ENCODE results near the gene RAB4B. TPM values are rescaled to one million over a fixed set of nuclear protein-coding genes. Genes with fewer than 3 reads are reported as not detected.
A peak's percentile ranks its signal among the peaks of the same experiment; 100 is the strongest.

RAB4B gene
- total and polyA plus RNA-seq, 2 experiments from 2014 or later, result 27.4 to 29.0 TPM

DNA sequence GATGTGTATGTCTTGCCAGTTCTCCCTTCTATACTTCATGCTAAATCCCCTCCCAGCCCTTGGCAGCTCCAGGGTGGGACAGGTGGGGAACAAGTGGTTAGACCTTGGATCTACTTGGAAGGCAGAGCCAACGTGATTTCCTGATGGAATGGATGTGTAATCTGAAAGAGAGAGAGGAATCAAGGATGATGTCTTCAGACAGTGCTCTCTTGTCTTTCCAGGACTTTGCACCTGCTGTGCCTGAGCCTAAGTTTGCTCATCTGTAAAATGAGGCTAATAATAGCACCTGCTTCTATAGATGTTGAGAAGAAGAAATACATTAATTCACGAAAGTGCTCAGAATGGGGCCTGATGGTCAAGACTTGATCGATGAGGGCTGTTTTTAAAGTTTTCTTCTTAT lies 13.9 kb downstream of the RAB4B start (continued):
- TF ChIP-seq, protein P1, sequence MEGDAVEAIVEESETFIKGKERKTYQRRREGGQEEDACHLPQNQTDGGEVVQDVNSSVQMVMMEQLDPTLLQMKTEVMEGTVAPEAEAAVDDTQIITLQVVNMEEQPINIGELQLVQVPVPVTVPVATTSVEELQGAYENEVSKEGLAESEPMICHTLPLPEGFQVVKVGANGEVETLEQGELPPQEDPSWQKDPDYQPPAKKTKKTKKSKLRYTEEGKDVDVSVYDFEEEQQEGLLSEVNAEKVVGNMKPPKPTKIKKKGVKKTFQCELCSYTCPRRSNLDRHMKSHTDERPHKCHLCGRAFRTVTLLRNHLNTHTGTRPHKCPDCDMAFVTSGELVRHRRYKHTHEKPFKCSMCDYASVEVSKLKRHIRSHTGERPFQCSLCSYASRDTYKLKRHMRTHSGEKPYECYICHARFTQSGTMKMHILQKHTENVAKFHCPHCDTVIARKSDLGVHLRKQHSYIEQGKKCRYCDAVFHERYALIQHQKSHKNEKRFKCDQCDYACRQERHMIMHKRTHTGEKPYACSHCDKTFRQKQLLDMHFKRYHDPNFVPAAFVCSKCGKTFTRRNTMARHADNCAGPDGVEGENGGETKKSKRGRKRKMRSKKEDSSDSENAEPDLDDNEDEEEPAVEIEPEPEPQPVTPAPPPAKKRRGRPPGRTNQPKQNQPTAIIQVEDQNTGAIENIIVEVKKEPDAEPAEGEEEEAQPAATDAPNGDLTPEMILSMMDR (conservative IDR thresholded peaks at IDR 0.05; ENCODE audit: low read depth in 2 of 2), result no peak

DNA sequence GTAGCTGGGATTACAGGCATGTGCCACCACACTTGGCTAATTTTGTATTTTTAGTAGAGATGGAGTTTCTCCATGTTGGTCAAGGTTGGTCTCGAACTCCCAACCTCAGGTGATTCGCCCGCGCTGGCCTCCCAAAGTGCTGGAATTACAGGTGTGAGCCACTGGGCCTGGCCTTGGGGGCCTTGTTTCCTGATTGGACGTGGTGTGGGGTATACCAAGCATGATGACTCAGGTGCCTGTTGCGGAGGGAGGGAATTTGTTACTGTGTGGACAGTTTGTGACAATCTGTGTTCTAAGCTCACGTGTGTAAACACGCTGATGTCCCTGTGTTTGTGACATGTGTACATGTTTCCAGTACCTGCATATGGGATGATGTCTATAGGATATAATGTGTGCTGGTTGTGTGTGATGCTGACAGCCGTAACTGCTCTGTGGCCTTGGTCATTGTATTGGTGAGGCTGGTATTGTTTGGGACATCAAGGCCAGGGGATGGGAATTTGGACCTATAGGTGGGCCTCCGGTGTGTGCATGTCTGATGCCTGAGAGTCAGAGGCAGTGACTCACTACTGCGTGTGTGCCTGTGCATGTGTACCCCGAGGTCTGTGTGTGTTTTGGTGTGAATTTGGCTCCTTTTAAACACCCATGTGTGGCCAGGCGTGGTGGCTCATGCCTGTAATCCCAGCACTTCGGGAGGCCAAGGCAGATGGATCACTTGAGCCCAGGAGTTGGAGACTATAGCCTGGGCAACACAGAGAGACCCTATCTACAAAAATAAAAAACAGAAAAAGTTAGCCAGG lies 19.3 kb downstream of the RAB4B start:
- Mint-ChIP-seq H3K36me3 (ENCODE audit: low read depth) (peaks cover 24% of the 10 kb centered on the region), H3K4me1 (peaks cover 24% of the 10 kb centered on the region), H3K27ac (peak overlapping the region; percentile 99), H3K4me3 (peak overlapping the region; percentile 91), H3K9me3 (no peaks in the 10 kb centered on the region), H3K27me3 (ENCODE audit: insufficient read depth, low read depth, poor library complexity) (peaks cover 25% of the 10 kb centered on the region)
- TF ChIP-seq, protein P2, sequence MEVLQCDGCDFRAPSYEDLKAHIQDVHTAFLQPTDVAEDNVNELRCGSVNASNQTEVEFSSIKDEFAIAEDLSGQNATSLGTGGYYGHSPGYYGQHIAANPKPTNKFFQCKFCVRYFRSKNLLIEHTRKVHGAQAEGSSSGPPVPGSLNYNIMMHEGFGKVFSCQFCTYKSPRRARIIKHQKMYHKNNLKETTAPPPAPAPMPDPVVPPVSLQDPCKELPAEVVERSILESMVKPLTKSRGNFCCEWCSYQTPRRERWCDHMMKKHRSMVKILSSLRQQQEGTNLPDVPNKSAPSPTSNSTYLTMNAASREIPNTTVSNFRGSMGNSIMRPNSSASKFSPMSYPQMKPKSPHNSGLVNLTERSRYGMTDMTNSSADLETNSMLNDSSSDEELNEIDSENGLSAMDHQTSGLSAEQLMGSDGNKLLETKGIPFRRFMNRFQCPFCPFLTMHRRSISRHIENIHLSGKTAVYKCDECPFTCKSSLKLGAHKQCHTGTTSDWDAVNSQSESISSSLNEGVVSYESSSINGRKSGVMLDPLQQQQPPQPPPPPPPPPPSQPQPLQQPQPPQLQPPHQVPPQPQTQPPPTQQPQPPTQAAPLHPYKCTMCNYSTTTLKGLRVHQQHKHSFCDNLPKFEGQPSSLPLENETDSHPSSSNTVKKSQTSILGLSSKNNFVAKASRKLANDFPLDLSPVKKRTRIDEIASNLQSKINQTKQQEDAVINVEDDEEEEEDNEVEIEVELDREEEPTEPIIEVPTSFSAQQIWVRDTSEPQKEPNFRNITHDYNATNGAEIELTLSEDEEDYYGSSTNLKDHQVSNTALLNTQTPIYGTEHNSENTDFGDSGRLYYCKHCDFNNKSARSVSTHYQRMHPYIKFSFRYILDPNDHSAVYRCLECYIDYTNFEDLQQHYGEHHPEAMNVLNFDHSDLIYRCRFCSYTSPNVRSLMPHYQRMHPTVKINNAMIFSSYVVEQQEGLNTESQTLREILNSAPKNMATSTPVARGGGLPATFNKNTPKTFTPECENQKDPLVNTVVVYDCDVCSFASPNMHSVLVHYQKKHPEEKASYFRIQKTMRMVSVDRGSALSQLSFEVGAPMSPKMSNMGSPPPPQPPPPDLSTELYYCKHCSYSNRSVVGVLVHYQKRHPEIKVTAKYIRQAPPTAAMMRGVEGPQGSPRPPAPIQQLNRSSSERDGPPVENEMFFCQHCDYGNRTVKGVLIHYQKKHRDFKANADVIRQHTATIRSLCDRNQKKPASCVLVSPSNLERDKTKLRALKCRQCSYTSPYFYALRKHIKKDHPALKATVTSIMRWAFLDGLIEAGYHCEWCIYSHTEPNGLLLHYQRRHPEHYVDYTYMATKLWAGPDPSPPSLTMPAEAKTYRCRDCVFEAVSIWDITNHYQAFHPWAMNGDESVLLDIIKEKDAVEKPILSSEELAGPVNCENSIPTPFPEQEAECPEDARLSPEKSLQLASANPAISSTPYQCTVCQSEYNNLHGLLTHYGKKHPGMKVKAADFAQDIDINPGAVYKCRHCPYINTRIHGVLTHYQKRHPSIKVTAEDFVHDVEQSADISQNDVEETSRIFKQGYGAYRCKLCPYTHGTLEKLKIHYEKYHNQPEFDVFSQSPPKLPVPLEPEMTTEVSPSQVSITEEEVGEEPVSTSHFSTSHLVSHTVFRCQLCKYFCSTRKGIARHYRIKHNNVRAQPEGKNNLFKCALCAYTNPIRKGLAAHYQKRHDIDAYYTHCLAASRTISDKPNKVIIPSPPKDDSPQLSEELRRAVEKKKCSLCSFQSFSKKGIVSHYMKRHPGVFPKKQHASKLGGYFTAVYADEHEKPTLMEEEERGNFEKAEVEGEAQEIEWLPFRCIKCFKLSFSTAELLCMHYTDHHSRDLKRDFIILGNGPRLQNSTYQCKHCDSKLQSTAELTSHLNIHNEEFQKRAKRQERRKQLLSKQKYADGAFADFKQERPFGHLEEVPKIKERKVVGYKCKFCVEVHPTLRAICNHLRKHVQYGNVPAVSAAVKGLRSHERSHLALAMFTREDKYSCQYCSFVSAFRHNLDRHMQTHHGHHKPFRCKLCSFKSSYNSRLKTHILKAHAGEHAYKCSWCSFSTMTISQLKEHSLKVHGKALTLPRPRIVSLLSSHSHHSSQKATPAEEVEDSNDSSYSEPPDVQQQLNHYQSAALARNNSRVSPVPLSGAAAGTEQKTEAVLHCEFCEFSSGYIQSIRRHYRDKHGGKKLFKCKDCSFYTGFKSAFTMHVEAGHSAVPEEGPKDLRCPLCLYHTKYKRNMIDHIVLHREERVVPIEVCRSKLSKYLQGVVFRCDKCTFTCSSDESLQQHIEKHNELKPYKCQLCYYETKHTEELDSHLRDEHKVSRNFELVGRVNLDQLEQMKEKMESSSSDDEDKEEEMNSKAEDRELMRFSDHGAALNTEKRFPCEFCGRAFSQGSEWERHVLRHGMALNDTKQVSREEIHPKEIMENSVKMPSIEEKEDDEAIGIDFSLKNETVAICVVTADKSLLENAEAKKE (CRISPR knock-in tag; IDR thresholded peaks at IDR 0.05), result no peak
- TF ChIP-seq ZNF331 (CRISPR knock-in tag; IDR thresholded peaks at IDR 0.05; ENCODE audit: low read depth), result no peak
- no peak for TF ChIP-seq EZH2 (IDR thresholded peaks at IDR 0.05; ENCODE audit: low read depth, unreplicated experiment)
- no peak for TF ChIP-seq POLR2AphosphoS5 (IDR thresholded peaks at IDR 0.05; ENCODE audit: low read depth)
- peak overlapping the region; percentile 64 for H3K4me3 ChIP-seq
- peak overlapping the region; percentile 94 for H3K27ac ChIP-seq (ENCODE audit: low read depth)
- ATAC-seq (no peak), DNase-seq (ENCODE audit: low spot score) (no peak)
- peaks cover 21% of the 10 kb centered on the region for H3K4me1 ChIP-seq (ENCODE audit: insufficient read depth)
- no peaks in the 10 kb centered on the region for H3K9me2 ChIP-seq (ENCODE audit: insufficient read depth)
- peaks cover 15% of the 10 kb centered on the region for H3F3A ChIP-seq (replicated peaks; ENCODE audit: low read depth)
- peaks cover 19% of the 10 kb centered on the region for H4K20me1 ChIP-seq (replicated peaks; ENCODE audit: insufficient read depth)
- H3K4me2 ChIP-seq, result peak overlapping the region; percentile 77; the same call in 1 of the 2 replicates
- H2AFZ ChIP-seq, result peak overlapping the region; percentile 35; the same call in 1 of the 2 replicates
- peaks cover 29% of the 10 kb centered on the region for H3K79me2 ChIP-seq (replicated peaks; ENCODE audit: insufficient read depth)
- 0 out of 2 replicates have a peak, but pooled peaks cover 2% of the 10 kb centered on the region for H3K36me3 ChIP-seq (ENCODE audit: insufficient read depth)
- no peaks in the 10 kb centered on the region for H3K27me3 ChIP-seq (ENCODE audit: insufficient read depth)
